Naive B cell (primary cell): ENCODE data around the gene GMDS. TPM values are rescaled to one million over a fixed set of nuclear protein-coding genes. Genes with fewer than 3 reads are reported as not detected.
A peak's percentile ranks its signal among the peaks of the same experiment; 100 is the strongest.

Experiments used
- ATAC-seq, 2 donors: fragments of 150-1000 bp; cut with Tn5 transposase; 2 replicates each; pipeline ENCODE4 v1.10.0; 2021; ENCODE audit warnings: low read depth in 2 of 2, mild to moderate bottlenecking in 2 of 2, moderate library complexity in 2 of 2
- DNase-seq: peaks from one replicate; pipeline ENCODE4 v3.0.0; 2022
- H3K27ac Mint-ChIP-seq, 6 donors: one replicate each; pipeline ENCODE4 v1.8.0; 2020 to 2022; ENCODE audit warnings: mild to moderate bottlenecking in 6 of 6, mixed read lengths in 6 of 6, moderate library complexity in 5 of 6, inconsistent platforms in 2 of 6
- H3K27me3 Mint-ChIP-seq, 3 donors: one replicate each; pipeline ENCODE4 v1.8.0; 2021 to 2022; ENCODE audit warnings: mixed read lengths in 3 of 3, mild to moderate bottlenecking in 1 of 3
- H3K36me3 Mint-ChIP-seq, 2 donors: one replicate each; pipeline ENCODE4 v1.8.0; 2020 to 2022; ENCODE audit warnings: mixed read lengths in 2 of 2, inconsistent platforms in 1 of 2, mild to moderate bottlenecking in 1 of 2
- H3K4me1 Mint-ChIP-seq, 3 donors: one replicate each; pipeline ENCODE4 v1.8.0; 2020 to 2022; ENCODE audit warnings: mixed read lengths in 3 of 3, inconsistent platforms in 1 of 3, mild to moderate bottlenecking in 1 of 3, moderate library complexity in 1 of 3
- H3K4me3 Mint-ChIP-seq, 8 donors: one replicate each; pipeline ENCODE4 v1.8.0; 2020 to 2022; ENCODE audit warnings: mild to moderate bottlenecking in 8 of 8, mixed read lengths in 8 of 8, moderate library complexity in 8 of 8, inconsistent platforms in 2 of 8
- H3K9me3 Mint-ChIP-seq, 7 donors: one replicate each; pipeline ENCODE4 v1.8.0; 2020 to 2022; ENCODE audit warnings: mixed read lengths in 7 of 7, mild to moderate bottlenecking in 5 of 7, inconsistent platforms in 2 of 7, moderate library complexity in 1 of 7
- polyA plus RNA-seq, 6 donors: library from polyadenylated mRNA; unstranded; fragments of 300-500 nt; fragmentation: Illumina TruSeq; gene quantifications; one replicate each; pipeline ENCODE4 v1.2.3, GENCODE V29; 2021; ENCODE audit warnings: low read depth in 6 of 6

Gene GMDS
- 10 to 100 TPM; 12.7 to 23.3 (median 14.7) TPM for polyA plus RNA-seq

- Mint-ChIP-seq H3K36me3 (peaks cover 0 to 5% of the 10 kb centered on the region in 2 donors), H3K4me3 (peak within 1 kb of the TSS; percentile 90 to 97 (median 94)), H3K4me1 (peaks cover 31 to 46% (median 43%) of the 10 kb centered on the region in 3 donors), H3K27ac (peak within 1 kb of the TSS; percentile 91 to 98 (median 97)), H3K27me3 (no peaks in the 10 kb centered on the region), H3K9me3 (no peaks in the 10 kb centered on the region)
- ATAC-seq (peak; percentile 93 to 96), DNase-seq (peak; percentile 83)
These were observed at the start of gene GMDS for GRCh38 chr6:2245103-2245876. Gene GMDS (minus strand): TSS chr6:2245605.

DNA sequence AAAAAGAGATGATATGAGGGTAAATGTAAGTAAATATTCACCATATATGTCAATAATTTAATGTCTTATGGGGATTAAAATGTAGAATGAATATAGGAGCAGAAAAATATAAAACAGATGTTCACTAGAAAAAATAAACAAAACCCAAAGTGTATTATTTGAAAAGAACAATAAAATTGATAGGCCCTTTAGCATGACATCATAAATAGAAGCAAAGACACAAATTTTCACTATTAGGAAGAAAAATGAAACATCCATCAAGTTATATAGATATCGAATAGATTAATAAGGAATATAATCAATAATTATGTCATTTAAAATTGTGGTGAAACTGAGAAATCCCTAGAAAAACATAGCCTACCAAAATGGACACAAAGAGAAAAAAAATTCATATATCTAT, 40.1 kb upstream of the GMDS start:
- peaks cover 23 to 59% (median 44%) of the 10 kb centered on the region in 7 donors for H3K9me3 Mint-ChIP-seq
- H3K36me3 Mint-ChIP-seq, result peaks cover 41 to 63% of the 10 kb centered on the region in 2 donors
- no peak for ATAC-seq
- no peak overlapping the region for H3K27ac Mint-ChIP-seq
- H3K27me3 Mint-ChIP-seq, result no peaks in the 10 kb centered on the region
- no peaks in the 10 kb centered on the region for H3K4me1 Mint-ChIP-seq
- DNase-seq, result no peak
- H3K4me3 Mint-ChIP-seq, result no peak overlapping the region

- H3K27me3 Mint-ChIP-seq, result no peaks in the 10 kb centered on the region
- peaks cover 39 to 53% of the 10 kb centered on the region in 2 donors for H3K36me3 Mint-ChIP-seq
- no peak for ATAC-seq
- no peak for DNase-seq
- peaks cover 0 to 32% (median 27%) of the 10 kb centered on the region in 7 donors for H3K9me3 Mint-ChIP-seq
- no peaks in the 10 kb centered on the region for H3K4me1 Mint-ChIP-seq
- peak overlapping the region in 1 of 6 donors; percentile 58 for H3K27ac Mint-ChIP-seq
- H3K4me3 Mint-ChIP-seq, result no peak overlapping the region
These were observed 30.5 kb upstream of the GMDS start for GRCh38 chr6:2275892-2276242.

DNA sequence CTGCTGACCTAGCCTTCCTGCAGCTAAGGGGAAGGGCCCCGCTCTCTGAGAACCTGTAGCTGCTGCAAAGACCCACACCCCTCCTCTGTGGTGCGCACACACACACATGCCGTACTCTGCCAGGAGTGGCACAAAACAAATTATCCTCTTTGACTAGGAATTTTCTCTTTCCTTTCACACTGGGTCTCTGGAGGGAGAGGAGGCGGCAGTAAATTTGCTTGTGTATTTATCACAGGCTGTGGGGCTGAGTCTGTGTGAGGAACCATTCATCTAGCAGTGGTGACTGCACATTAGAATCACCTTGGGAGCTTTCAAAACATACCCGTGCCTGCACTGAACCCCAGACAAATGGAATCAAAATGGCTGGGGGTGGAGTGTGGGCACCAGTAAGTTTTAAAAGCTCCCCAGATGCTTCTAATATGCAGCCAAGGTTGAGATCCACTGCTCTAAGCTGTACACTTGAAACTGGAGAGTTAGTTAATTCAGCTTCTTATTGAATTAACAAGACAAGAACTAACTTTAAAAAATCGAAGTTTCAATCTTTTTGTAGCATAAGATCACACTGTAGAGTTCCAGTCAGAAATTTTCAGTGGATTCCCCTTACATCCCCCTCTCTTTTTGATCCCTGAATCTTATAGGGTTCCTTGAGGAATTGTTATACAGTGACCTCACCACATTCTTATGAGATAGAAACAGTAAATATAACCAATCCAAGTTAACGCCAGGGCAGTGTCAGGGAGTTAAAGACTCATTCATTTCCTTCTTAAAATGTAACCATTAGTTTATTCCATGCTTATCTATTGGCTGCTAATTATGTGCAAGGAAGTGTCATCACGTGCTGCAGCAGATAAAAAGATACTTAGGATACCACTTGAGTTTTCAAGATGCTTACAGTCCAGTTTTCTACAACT, 29.8 kb upstream of the GMDS start:
- Mint-ChIP-seq H3K36me3 (peaks cover 33 to 53% of the 10 kb centered on the region in 2 donors), H3K27ac (peak overlapping the region in 1 of 6 donors; percentile 8), H3K27me3 (no peaks in the 10 kb centered on the region), H3K9me3 (peaks cover 0 to 27% (median 22%) of the 10 kb centered on the region in 7 donors), H3K4me3 (no peak overlapping the region), H3K4me1 (no peaks in the 10 kb centered on the region)
- ATAC-seq (no peak), DNase-seq (no peak)

DNA sequence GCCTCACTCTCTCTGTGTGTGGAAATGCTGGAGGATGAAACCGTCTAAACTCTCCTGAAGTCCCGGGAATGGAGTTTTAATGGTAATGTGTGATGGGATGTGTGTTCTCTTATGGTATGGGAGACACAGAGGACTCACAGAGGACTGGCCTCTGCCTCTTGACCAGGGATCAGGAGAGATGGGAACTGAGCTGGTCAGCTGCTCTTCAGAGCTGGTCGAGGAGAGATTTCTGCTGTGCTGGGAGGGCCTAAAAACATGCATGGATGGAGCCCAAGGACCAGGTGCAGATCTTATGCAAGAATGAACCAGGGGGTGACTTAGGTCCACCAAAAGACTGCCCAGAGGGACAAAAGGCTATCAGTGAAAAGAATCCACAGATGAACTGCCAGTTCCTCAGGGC, 27.3 kb upstream of the GMDS start:
- Mint-ChIP-seq H3K4me1 (peaks cover 0 to 8% (median 1%) of the 10 kb centered on the region in 3 donors), H3K27me3 (no peaks in the 10 kb centered on the region), H3K27ac (peak overlapping the region in 1 of 6 donors; percentile 48), H3K36me3 (peaks cover 15 to 50% of the 10 kb centered on the region in 2 donors), H3K9me3 (peaks cover 0 to 8% (median under 1%) of the 10 kb centered on the region in 7 donors), H3K4me3 (peak overlapping the region in 1 of 8 donors; percentile 63)
- DNase-seq (no peak), ATAC-seq (no peak)

- Mint-ChIP-seq H3K36me3 (peaks cover 14 to 64% of the 10 kb centered on the region in 2 donors), H3K9me3 (peaks cover 0 to 6% (median 0%) of the 10 kb centered on the region in 7 donors), H3K4me3 (no peak overlapping the region), H3K27me3 (no peaks in the 10 kb centered on the region), H3K27ac (peak overlapping the region in 1 of 6 donors; percentile 58), H3K4me1 (peaks cover 0 to 9% (median 4%) of the 10 kb centered on the region in 3 donors)
- DNase-seq, result no peak
- ATAC-seq, result no peak
These were observed 24.6 kb upstream of the GMDS start for GRCh38 chr6:2270054-2270453.

- peaks cover 8 to 41% of the 10 kb centered on the region in 2 donors for H3K36me3 Mint-ChIP-seq
- H3K4me1 Mint-ChIP-seq, result peaks cover 0 to 9% (median 4%) of the 10 kb centered on the region in 3 donors
- no peak overlapping the region for H3K27ac Mint-ChIP-seq
- DNase-seq, result no peak
- H3K27me3 Mint-ChIP-seq, result no peaks in the 10 kb centered on the region
- no peaks in the 10 kb centered on the region for H3K9me3 Mint-ChIP-seq
- ATAC-seq, result no peak
- H3K4me3 Mint-ChIP-seq, result no peak overlapping the region
These were observed 21.4 kb upstream of the GMDS start for GRCh38 chr6:2266841-2267240.

DNA sequence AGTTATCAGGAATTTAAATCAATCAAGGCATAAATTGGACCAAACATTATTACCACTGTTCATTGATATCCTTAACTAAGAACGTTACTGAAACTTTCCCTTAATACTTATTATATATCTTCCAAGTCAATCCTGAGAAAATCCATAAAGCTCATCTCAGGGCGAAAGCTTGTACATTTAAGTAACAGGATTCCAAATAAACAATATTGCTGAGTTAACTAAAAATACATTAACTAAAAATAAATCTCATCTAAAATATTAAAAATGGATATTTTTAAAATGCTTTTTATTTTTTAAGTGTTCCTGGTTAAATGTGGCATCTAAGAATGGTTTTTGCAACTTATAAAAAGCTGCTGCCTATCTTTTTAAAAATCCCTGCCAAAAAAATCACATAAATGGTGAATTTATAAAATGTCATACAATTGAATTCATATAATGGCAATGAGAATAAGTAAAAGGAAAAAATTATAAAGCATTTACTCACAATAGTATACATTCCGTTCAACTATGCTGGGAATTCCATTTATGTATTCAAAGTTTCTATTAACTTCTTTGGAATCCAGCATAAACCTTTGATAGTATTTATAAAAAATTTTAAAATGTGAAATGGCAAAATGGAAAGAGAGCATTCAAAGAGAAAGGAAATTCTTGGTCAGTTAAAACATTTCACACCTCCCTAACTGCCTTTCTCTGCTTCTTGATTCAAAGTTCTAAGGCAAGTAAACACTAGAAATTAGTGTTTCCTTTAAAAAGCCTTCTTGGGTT, 20.8 kb upstream of the GMDS start:
- no peak for ATAC-seq
- Mint-ChIP-seq H3K36me3 (peaks cover 10 to 41% of the 10 kb centered on the region in 2 donors), H3K9me3 (no peaks in the 10 kb centered on the region), H3K4me3 (no peak overlapping the region), H3K27ac (no peak overlapping the region), H3K4me1 (peaks cover 0 to 9% (median 4%) of the 10 kb centered on the region in 3 donors), H3K27me3 (no peaks in the 10 kb centered on the region)
- DNase-seq, result no peak

- Mint-ChIP-seq H3K36me3 (peaks cover 13 to 28% of the 10 kb centered on the region in 2 donors), H3K27me3 (no peaks in the 10 kb centered on the region), H3K9me3 (no peaks in the 10 kb centered on the region), H3K27ac (no peak overlapping the region), H3K4me1 (peaks cover 0 to 7% (median 4%) of the 10 kb centered on the region in 3 donors), H3K4me3 (no peak overlapping the region)
- ATAC-seq (no peak), DNase-seq (no peak)
These were observed 19.5 kb upstream of the GMDS start for GRCh38 chr6:2264932-2265331.

DNA sequence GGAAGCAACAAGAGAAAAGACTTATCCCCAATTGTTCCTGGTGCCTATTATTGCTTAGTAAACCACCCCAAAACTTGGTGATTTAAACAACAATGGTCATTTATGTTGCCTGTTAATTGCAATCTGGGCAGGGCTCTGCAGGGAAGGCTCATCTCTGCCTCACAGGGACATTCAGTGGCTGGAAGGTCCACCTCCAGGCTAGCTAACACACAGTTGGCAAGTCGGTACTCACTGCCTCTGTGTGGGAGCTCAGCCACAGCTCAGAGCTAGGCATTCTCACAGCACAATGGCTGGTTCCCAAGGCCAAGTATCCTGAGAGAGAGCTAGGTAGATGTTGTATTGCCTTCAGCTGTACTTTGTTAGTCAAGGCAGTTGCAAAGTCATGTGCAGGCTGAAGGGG, 18.5 kb upstream of the GMDS start:
- no peak for ATAC-seq

GRCh38 chr6:2259574-2259973, 14.2 kb upstream of the GMDS start:
- H3K27ac Mint-ChIP-seq, result no peak overlapping the region
- ATAC-seq (no peak), DNase-seq (no peak)
- H3K27me3 Mint-ChIP-seq, result no peaks in the 10 kb centered on the region
- no peak overlapping the region for H3K4me3 Mint-ChIP-seq
- H3K9me3 Mint-ChIP-seq, result peaks cover 0 to 4% (median 0%) of the 10 kb centered on the region in 7 donors
- peaks cover 29 to 36% of the 10 kb centered on the region in 2 donors for H3K36me3 Mint-ChIP-seq
- peaks cover 0 to 5% (median 3%) of the 10 kb centered on the region in 3 donors for H3K4me1 Mint-ChIP-seq

More for the DNA sequence above, 18.5 kb upstream of the GMDS start:
- H3K27me3 Mint-ChIP-seq, result no peaks in the 10 kb centered on the region
- H3K27ac Mint-ChIP-seq, result no peak overlapping the region
- no peak for DNase-seq
- peaks cover 0 to 5% (median 4%) of the 10 kb centered on the region in 3 donors for H3K4me1 Mint-ChIP-seq
- H3K36me3 Mint-ChIP-seq, result peaks cover 13 to 25% of the 10 kb centered on the region in 2 donors
- no peaks in the 10 kb centered on the region for H3K9me3 Mint-ChIP-seq
- peak overlapping the region in 1 of 8 donors; percentile 4 for H3K4me3 Mint-ChIP-seq

DNA sequence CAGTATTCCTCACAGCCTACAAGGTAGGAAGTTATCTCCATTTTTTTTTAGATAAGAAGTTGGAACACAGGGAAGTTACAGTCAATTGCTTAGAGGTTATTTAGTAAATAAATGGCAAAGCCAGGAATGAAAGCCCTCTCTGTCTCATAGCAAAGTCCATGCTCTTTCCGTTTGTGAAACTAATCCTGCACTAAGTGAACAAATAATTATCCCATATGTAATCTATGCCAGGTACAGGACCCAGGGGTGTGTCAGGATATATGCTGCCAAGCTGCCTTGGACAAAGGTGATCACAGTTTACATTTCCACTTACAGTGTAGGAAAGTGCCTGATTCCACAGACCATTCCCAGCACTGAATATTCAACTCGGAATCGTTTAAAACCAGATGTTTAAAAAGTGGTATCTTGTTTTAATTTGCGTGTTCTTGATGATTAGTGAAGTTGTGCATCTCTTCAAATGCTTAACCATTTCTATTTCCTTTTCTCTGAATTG, 13.6 kb upstream of the GMDS start:
- DNase-seq, result no peak
- H3K4me3 Mint-ChIP-seq, result no peak overlapping the region
- peaks cover 0 to 5% (median 3%) of the 10 kb centered on the region in 3 donors for H3K4me1 Mint-ChIP-seq
- H3K27me3 Mint-ChIP-seq, result no peaks in the 10 kb centered on the region
- ATAC-seq, result no peak
- H3K27ac Mint-ChIP-seq, result no peak overlapping the region
- H3K9me3 Mint-ChIP-seq, result peaks cover 0 to 4% (median 0%) of the 10 kb centered on the region in 7 donors
- peaks cover 29 to 32% of the 10 kb centered on the region in 2 donors for H3K36me3 Mint-ChIP-seq

DNA sequence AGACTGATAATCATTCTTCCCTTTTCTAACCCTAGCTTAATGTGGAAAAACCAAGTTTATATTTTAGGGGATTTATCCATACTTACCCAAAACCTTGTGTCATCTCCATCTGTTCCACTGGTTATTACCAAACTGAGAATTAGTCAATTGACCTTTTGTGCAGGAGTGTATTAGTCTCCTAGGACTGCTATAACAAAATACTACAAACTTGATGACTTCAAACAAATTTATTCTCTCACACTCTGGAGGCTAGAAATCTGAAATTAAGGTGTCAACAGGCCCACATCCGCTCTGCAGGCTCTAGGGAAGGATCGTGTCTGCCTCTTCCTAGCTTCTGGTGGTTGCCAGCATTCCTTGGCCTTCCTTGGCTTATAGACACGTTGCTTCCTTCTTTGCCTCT, 12.7 kb upstream of the GMDS start:
- DNase-seq (no peak), ATAC-seq (no peak)
- H3K9me3 Mint-ChIP-seq, result peaks cover 0 to 4% (median 0%) of the 10 kb centered on the region in 7 donors
- H3K27ac Mint-ChIP-seq, result no peak overlapping the region
- H3K27me3 Mint-ChIP-seq, result no peaks in the 10 kb centered on the region
- H3K4me1 Mint-ChIP-seq, result peaks cover 0 to 5% (median 3%) of the 10 kb centered on the region in 3 donors
- H3K36me3 Mint-ChIP-seq, result peaks cover 29 to 30% of the 10 kb centered on the region in 2 donors
- no peak overlapping the region for H3K4me3 Mint-ChIP-seq
